IPS-18a (cell line): ENCODE data around the gene CERCAM.
A peak's percentile ranks its signal among the peaks of the same experiment; 100 is the strongest.
"Not testable (repeated sequence)": the region's sequence is repeated elsewhere in the genome, so short reads cannot be mapped to it uniquely, and the experiment has no call there.

ENCODE experiments used
- H3K27ac ChIP-seq: one replicate; pipeline ENCODE4 v1.5.1; 2013; ENCODE audit warnings: low read length
- H3K27me3 ChIP-seq: one replicate; pipeline ENCODE4 v1.6.1; 2013; ENCODE audit warnings: mild to moderate bottlenecking, low read length; ENCODE audit not compliant: control insufficient read depth, insufficient read depth
- H3K36me3 ChIP-seq: one replicate; pipeline ENCODE4 v1.6.1; 2013; ENCODE audit warnings: low read depth, low read length; ENCODE audit not compliant: control insufficient read depth
- H3K4me1 ChIP-seq: one replicate; pipeline ENCODE4 v1.6.1; 2013; ENCODE audit warnings: low read depth, low read length; ENCODE audit not compliant: control insufficient read depth
- H3K4me3 ChIP-seq: one replicate; pipeline ENCODE4 v1.5.1; 2013; ENCODE audit warnings: low read length
- H3K9ac ChIP-seq: one replicate; pipeline ENCODE4 v1.6.1; 2013; ENCODE audit warnings: mild to moderate bottlenecking, low read length, moderate library complexity
- H3K9me3 ChIP-seq: one replicate; pipeline ENCODE4 v1.6.1; 2013; ENCODE audit warnings: low read depth, low read length; ENCODE audit not compliant: control insufficient read depth

Gene CERCAM

GRCh38 chr9:128442150-128442549 lies 21.5 kb downstream of the CERCAM start:
- Histone ChIP-seq H3K9ac (no peak overlapping the region), H3K4me3 (no peak overlapping the region), H3K4me1 (no peaks in the 10 kb centered on the region), H3K27ac (no peak overlapping the region), H3K27me3 (no peaks in the 10 kb centered on the region), H3K9me3 (no peaks in the 10 kb centered on the region), H3K36me3 (no peaks in the 10 kb centered on the region)

- H3K27ac ChIP-seq, H3K4me1 ChIP-seq, H3K9ac ChIP-seq, H3K36me3 ChIP-seq, H3K9me3 ChIP-seq, H3K4me3 ChIP-seq: not testable (repeated sequence)
- peaks cover 17% of the 10 kb centered on the region for H3K27me3 ChIP-seq
Measured at GRCh38 chr9:128446505-128446904, 25.8 kb downstream of the CERCAM start.

- H3K9me3 ChIP-seq, result no peaks in the 10 kb centered on the region
- no peak overlapping the region for H3K4me3 ChIP-seq
- no peak overlapping the region for H3K9ac ChIP-seq
- no peaks in the 10 kb centered on the region for H3K4me1 ChIP-seq
- H3K36me3 ChIP-seq, result no peaks in the 10 kb centered on the region
- H3K27ac ChIP-seq, result no peak overlapping the region
- peaks cover 32% of the 10 kb centered on the region for H3K27me3 ChIP-seq
Measured at GRCh38 chr9:128448746-128449145, 28.1 kb downstream of the CERCAM start.

- H3K27me3 ChIP-seq, result peaks cover 73% of the 10 kb centered on the region
- H3K27ac ChIP-seq, result no peak overlapping the region
- no peak overlapping the region for H3K4me3 ChIP-seq
Measured at GRCh38 chr9:128454991-128455390, 34.3 kb downstream of the CERCAM start.

GRCh38 chr9:128455849-128456612 lies 35.4 kb downstream of the CERCAM start, which contains the start of gene ODF2:
Gene ODF2, plus strand, starts transcription at chr9:128456006. Its CDS starts 86 bp downstream, at chr9:128456092.
- Histone ChIP-seq H3K4me3 (peak within 1 kb of the TSS; percentile 78), H3K9ac (peak within 1 kb of the TSS; percentile 54), H3K36me3 (peaks cover 8% of the 10 kb centered on the region), H3K27ac (no peak within 1 kb of the TSS), H3K9me3 (no peaks in the 10 kb centered on the region), H3K27me3 (peaks cover 79% of the 10 kb centered on the region), H3K4me1 (no peaks in the 10 kb centered on the region)

More at GRCh38 chr9:128454991-128455390, 34.3 kb downstream of the CERCAM start:
- Histone ChIP-seq H3K4me1 (no peaks in the 10 kb centered on the region), H3K9me3 (no peaks in the 10 kb centered on the region), H3K9ac (no peak overlapping the region), H3K36me3 (no peaks in the 10 kb centered on the region)

- peaks cover 75% of the 10 kb centered on the region for H3K27me3 ChIP-seq
- H3K36me3 ChIP-seq, result peaks cover 9% of the 10 kb centered on the region
- H3K4me3 ChIP-seq, result peak overlapping the region; percentile 78
- peak overlapping the region; percentile 54 for H3K9ac ChIP-seq
- H3K27ac ChIP-seq, result no peak overlapping the region
- H3K4me1 ChIP-seq, result no peaks in the 10 kb centered on the region
- H3K9me3 ChIP-seq, result no peaks in the 10 kb centered on the region
Measured at GRCh38 chr9:128456613-128457061, 36.0 kb downstream of the CERCAM start.

- H3K9ac ChIP-seq, result no peak overlapping the region
- H3K4me1 ChIP-seq, result no peaks in the 10 kb centered on the region
- H3K27me3 ChIP-seq, result peaks cover 70% of the 10 kb centered on the region
- peak overlapping the region; percentile 78 for H3K4me3 ChIP-seq
- H3K9me3 ChIP-seq, result no peaks in the 10 kb centered on the region
- peaks cover 9% of the 10 kb centered on the region for H3K36me3 ChIP-seq
- no peak overlapping the region for H3K27ac ChIP-seq
Measured at GRCh38 chr9:128457207-128457606, 36.5 kb downstream of the CERCAM start.

- Histone ChIP-seq H3K36me3 (peaks cover 9% of the 10 kb centered on the region), H3K9ac (no peak overlapping the region), H3K27ac (no peak overlapping the region)
Measured at GRCh38 chr9:128459011-128459410, 38.4 kb downstream of the CERCAM start.

GRCh38 chr9:128469070-128469469 lies 48.4 kb downstream of the CERCAM start:
- Histone ChIP-seq H3K9ac (no peak overlapping the region), H3K4me1 (no peaks in the 10 kb centered on the region), H3K9me3 (no peaks in the 10 kb centered on the region), H3K4me3 (no peak overlapping the region), H3K36me3 (no peaks in the 10 kb centered on the region), H3K27ac (no peak overlapping the region), H3K27me3 (no peaks in the 10 kb centered on the region)

More at GRCh38 chr9:128459011-128459410, 38.4 kb downstream of the CERCAM start:
- Histone ChIP-seq H3K9me3 (no peaks in the 10 kb centered on the region), H3K4me1 (no peaks in the 10 kb centered on the region), H3K4me3 (no peak overlapping the region), H3K27me3 (peaks cover 60% of the 10 kb centered on the region)

GRCh38 chr9:128470560-128470959 lies 49.9 kb downstream of the CERCAM start:
- H3K4me3 ChIP-seq, result no peak overlapping the region
- H3K27me3 ChIP-seq, result no peaks in the 10 kb centered on the region
- no peak overlapping the region for H3K9ac ChIP-seq
- H3K4me1 ChIP-seq, result no peaks in the 10 kb centered on the region
- no peaks in the 10 kb centered on the region for H3K9me3 ChIP-seq
- no peaks in the 10 kb centered on the region for H3K36me3 ChIP-seq
- no peak overlapping the region for H3K27ac ChIP-seq

- Histone ChIP-seq H3K9me3 (no peaks in the 10 kb centered on the region), H3K36me3 (no peaks in the 10 kb centered on the region), H3K27me3 (no peaks in the 10 kb centered on the region), H3K9ac (no peak overlapping the region), H3K27ac (no peak overlapping the region), H3K4me3 (no peak overlapping the region), H3K4me1 (no peaks in the 10 kb centered on the region)
Measured at GRCh38 chr9:128473104-128473503, 52.4 kb downstream of the CERCAM start.

GRCh38 chr9:128475867-128476266 lies 55.2 kb downstream of the CERCAM start:
- H3K9ac ChIP-seq, result no peak overlapping the region
- no peak overlapping the region for H3K4me3 ChIP-seq
- no peaks in the 10 kb centered on the region for H3K27me3 ChIP-seq
- H3K9me3 ChIP-seq, result no peaks in the 10 kb centered on the region
- H3K4me1 ChIP-seq, result no peaks in the 10 kb centered on the region
- no peak overlapping the region for H3K27ac ChIP-seq
- H3K36me3 ChIP-seq, result no peaks in the 10 kb centered on the region
